ENCODE results near the gene APLN. TPM values are rescaled to one million over a fixed set of nuclear protein-coding genes. Genes with fewer than 3 reads are reported as not detected.

APLN gene
- total RNA-seq = 1 to 10 TPM; 2.1 to 2.3 TPM

GRCh38 chrX:129654652-129655546 lies at the start of gene APLN:
TSS of gene APLN (minus strand) at chrX:129654956. CDS start at chrX:129654630, 326 bp downstream.
- Histone ChIP-seq H3K27ac (peak within 1 kb of the TSS in 1 of 2 donors; percentile 21), H3K27me3 (no peaks in the 10 kb centered on the region), H3K36me3 (no peaks in the 10 kb centered on the region), H3K4me3 (peak within 1 kb of the TSS; percentile 35 to 54), H3K4me1 (peaks cover 0 to 18% of the 10 kb centered on the region in 2 donors), H3K9me3 (no peaks in the 10 kb centered on the region)
- TF ChIP-seq CTCF (IDR thresholded peaks at IDR 0.05) = no peak
- DNase-seq (ENCODE audit: low spot score) = peak; percentile 55

GRCh38 chrX:129704491-129704890 lies 49.7 kb upstream of the APLN start:
- DNase-seq (ENCODE audit: low spot score) = no peak
- Histone ChIP-seq H3K36me3 (no peaks in the 10 kb centered on the region), H3K27ac (no peak overlapping the region), H3K4me1 (no peaks in the 10 kb centered on the region), H3K27me3 (no peaks in the 10 kb centered on the region), H3K4me3 (no peak overlapping the region), H3K9me3 (peaks cover 0 to 11% of the 10 kb centered on the region in 2 donors)
- TF ChIP-seq CTCF (IDR thresholded peaks at IDR 0.05) = no peak

- Histone ChIP-seq H3K27me3 (no peaks in the 10 kb centered on the region), H3K4me3 (no peak overlapping the region), H3K9me3 (no peaks in the 10 kb centered on the region), H3K27ac (peak overlapping the region in 1 of 2 donors; percentile 50), H3K36me3 (no peaks in the 10 kb centered on the region), H3K4me1 (no peaks in the 10 kb centered on the region)
- peak; percentile 79 for DNase-seq (ENCODE audit: low spot score)
- no peak for TF ChIP-seq CTCF (IDR thresholded peaks at IDR 0.05)
Observed at GRCh38 chrX:129701624-129702069, 46.9 kb upstream of the APLN start.

- no peak overlapping the region for H3K4me3 ChIP-seq
- TF ChIP-seq CTCF (IDR thresholded peaks at IDR 0.05) = no peak
- no peaks in the 10 kb centered on the region for H3K9me3 ChIP-seq
- no peaks in the 10 kb centered on the region for H3K27me3 ChIP-seq
- H3K36me3 ChIP-seq = no peaks in the 10 kb centered on the region
- DNase-seq (ENCODE audit: low spot score) = no peak
- H3K4me1 ChIP-seq = no peaks in the 10 kb centered on the region
- no peak overlapping the region for H3K27ac ChIP-seq
Observed at GRCh38 chrX:129700536-129700935, 45.8 kb upstream of the APLN start.

- Histone ChIP-seq H3K27me3 (no peaks in the 10 kb centered on the region), H3K4me3 (no peak overlapping the region), H3K36me3 (no peaks in the 10 kb centered on the region), H3K9me3 (no peaks in the 10 kb centered on the region), H3K27ac (no peak overlapping the region), H3K4me1 (no peaks in the 10 kb centered on the region)
- DNase-seq (ENCODE audit: low spot score) = no peak
- no peak for TF ChIP-seq CTCF (IDR thresholded peaks at IDR 0.05)
Observed at GRCh38 chrX:129698150-129698549, 43.4 kb upstream of the APLN start.

Measured in right atrium auricular region (tissue), 2 donors.